Measurements from ENCODE around the gene B3GALT5.

B3GALT5 gene

DNA sequence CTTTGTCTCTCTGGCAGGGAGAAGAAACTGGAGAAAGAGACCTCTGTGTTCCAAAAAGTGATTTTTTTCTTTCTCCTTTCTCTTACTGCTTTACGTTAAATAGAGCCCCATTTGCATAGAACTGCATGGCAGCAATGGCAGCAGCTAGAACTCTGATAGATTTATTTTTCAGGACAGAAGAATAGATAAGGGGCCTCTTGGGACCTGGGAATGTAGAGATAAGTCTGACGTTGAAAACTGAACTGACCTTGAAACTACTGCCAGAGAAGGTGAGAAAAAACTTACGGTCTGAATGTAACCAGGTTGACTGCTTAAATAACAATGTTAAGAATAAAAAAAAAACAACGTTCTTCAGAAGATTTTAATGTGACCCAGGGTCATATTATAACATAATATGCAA, 25.4 kb upstream of the B3GALT5 start:
- H3K4me1 ChIP-seq (ENCODE audit: control insufficient read depth in 1 of 2, insufficient read depth in 1 of 2, low read depth in 1 of 2, low read length in 1 of 2): no peaks in the 10 kb centered on the region
- TF ChIP-seq, protein P1, sequence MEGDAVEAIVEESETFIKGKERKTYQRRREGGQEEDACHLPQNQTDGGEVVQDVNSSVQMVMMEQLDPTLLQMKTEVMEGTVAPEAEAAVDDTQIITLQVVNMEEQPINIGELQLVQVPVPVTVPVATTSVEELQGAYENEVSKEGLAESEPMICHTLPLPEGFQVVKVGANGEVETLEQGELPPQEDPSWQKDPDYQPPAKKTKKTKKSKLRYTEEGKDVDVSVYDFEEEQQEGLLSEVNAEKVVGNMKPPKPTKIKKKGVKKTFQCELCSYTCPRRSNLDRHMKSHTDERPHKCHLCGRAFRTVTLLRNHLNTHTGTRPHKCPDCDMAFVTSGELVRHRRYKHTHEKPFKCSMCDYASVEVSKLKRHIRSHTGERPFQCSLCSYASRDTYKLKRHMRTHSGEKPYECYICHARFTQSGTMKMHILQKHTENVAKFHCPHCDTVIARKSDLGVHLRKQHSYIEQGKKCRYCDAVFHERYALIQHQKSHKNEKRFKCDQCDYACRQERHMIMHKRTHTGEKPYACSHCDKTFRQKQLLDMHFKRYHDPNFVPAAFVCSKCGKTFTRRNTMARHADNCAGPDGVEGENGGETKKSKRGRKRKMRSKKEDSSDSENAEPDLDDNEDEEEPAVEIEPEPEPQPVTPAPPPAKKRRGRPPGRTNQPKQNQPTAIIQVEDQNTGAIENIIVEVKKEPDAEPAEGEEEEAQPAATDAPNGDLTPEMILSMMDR (IDR thresholded peaks at IDR 0.05): no peak
- H3K4me3 ChIP-seq (ENCODE audit: low read depth in 1 of 2, low read length in 1 of 2): no peak overlapping the region
- H3K27me3 ChIP-seq: peaks cover 7% of the 10 kb centered on the region
- no peaks in the 10 kb centered on the region for H3K36me3 ChIP-seq
- no peaks in the 10 kb centered on the region for H3K9me3 ChIP-seq
- no peak overlapping the region for H3K27ac ChIP-seq

DNA sequence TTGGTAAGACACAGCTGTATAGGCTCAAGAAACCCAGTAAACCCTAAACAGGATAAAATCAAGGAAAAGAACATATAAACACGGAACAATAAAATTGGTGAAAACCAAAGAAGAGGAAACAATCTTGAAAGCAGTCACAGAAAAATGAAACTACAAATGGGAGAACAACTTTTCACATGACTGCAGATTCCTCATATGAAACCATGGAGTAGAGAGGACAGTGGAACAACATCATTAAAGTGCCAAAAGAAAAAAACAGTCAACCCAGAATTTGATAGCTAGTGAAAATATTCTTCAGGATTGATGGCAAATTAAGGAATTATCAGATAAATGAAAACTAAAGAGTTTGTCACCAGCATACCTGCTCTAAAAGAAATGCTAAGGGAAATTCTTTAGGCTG, 23.9 kb upstream of the B3GALT5 start:
- Histone ChIP-seq H3K27me3 (peaks cover 7% of the 10 kb centered on the region), H3K27ac (no peak overlapping the region), H3K4me3 (ENCODE audit: low read depth in 1 of 2, low read length in 1 of 2) (no peak overlapping the region), H3K4me1 (ENCODE audit: control insufficient read depth in 1 of 2, insufficient read depth in 1 of 2, low read depth in 1 of 2, low read length in 1 of 2) (no peaks in the 10 kb centered on the region), H3K9me3 (no peaks in the 10 kb centered on the region), H3K36me3 (no peaks in the 10 kb centered on the region)
- TF ChIP-seq, protein P1 (IDR thresholded peaks at IDR 0.05): no peak

DNA sequence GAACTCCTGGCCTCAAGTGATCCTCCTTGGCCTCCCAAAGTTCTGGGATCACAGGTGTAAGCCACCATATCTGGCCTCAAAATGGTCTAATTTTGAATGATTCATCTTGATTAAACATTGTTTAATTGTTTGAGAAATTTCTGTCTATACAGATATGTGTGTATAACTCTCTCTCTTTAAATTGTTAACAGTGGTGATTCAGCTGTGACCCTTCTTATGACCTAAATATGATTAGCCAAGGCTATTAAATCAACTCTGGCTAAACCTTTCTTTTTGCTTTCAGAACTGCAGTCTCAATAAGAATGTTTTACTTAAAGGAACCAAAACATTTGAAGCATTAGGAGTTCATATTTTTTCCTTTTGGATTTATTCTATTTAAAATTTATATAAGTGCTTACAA, 19.2 kb upstream of the B3GALT5 start:
- TF ChIP-seq, protein P1 (IDR thresholded peaks at IDR 0.05): no peak
- Histone ChIP-seq H3K4me1 (ENCODE audit: control insufficient read depth in 1 of 2, insufficient read depth in 1 of 2, low read depth in 1 of 2, low read length in 1 of 2) (no peaks in the 10 kb centered on the region), H3K27ac (no peak overlapping the region), H3K27me3 (peaks cover 7% of the 10 kb centered on the region), H3K36me3 (no peaks in the 10 kb centered on the region), H3K9me3 (no peaks in the 10 kb centered on the region), H3K4me3 (ENCODE audit: low read depth in 1 of 2, low read length in 1 of 2) (no peak overlapping the region)

DNA sequence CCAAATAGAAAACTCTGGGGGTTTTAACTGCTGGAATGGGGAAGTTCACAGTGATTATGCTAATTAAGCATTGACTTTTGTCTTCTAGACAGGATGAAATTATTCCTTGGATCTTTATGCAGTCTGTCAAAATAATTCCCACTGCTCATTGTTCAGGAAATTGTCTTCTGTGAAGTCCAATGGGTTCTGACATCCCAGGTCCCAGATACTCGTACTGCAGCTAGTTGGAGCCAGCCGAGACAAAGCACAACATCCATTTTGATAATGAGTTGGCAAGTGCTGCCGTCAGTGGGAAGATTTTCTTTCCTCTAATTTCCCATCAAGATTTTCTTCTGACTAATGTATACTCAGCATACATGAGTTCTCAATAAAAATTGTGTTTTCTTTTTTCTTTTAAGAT, 17.3 kb upstream of the B3GALT5 start:
- Histone ChIP-seq H3K4me1 (ENCODE audit: control insufficient read depth in 1 of 2, insufficient read depth in 1 of 2, low read depth in 1 of 2, low read length in 1 of 2) (no peaks in the 10 kb centered on the region), H3K4me3 (ENCODE audit: low read depth in 1 of 2, low read length in 1 of 2) (no peak overlapping the region), H3K36me3 (no peaks in the 10 kb centered on the region), H3K27ac (no peak overlapping the region), H3K27me3 (peaks cover 11% of the 10 kb centered on the region), H3K9me3 (no peaks in the 10 kb centered on the region)
- TF ChIP-seq, protein P1 (IDR thresholded peaks at IDR 0.05): no peak

DNA sequence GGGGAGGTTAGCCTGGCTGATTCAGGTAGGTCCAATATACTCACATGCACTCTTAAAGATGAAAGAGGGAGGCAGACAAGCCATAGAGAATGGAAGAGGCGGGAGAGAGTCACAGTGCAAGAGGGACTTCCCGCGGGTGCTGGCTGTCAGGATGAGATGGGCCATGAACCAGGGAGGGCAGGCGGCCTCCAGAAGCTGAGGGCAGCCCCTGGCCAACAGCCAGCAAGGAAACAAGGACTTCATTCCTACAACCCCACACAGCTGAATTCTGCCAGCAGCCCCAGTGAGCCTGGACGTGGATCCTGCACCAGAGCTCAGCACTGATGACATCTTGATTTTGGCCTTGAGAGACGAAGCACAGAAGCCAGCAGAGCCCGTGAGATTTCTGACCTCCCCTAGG, 15.1 kb upstream of the B3GALT5 start:
- Histone ChIP-seq H3K4me1 (ENCODE audit: control insufficient read depth in 1 of 2, insufficient read depth in 1 of 2, low read depth in 1 of 2, low read length in 1 of 2) (no peaks in the 10 kb centered on the region), H3K27me3 (peaks cover 24% of the 10 kb centered on the region), H3K36me3 (no peaks in the 10 kb centered on the region), H3K4me3 (ENCODE audit: low read depth in 1 of 2, low read length in 1 of 2) (no peak overlapping the region), H3K9me3 (no peaks in the 10 kb centered on the region), H3K27ac (no peak overlapping the region)
- TF ChIP-seq, protein P1 (IDR thresholded peaks at IDR 0.05): no peak

Measured in neutrophil (primary cell).